OCI-LY3 (cell line): ENCODE data around the gene MNAT1.

Experiments
- H2AFZ ChIP-seq: fragments of 200-600, 300-600 bp; shearing (Covaris generic); 2 replicates; pipeline ENCODE4 v1.6.0; 2014; ENCODE audit warnings: antibody characterized with exemption, low read depth, low read length
- H3K27ac ChIP-seq: fragments of 200-600, 300-600 bp; sonication (generic); 2 replicates; pipeline ENCODE4 v1.5.1; 2014; ENCODE audit warnings: mild to moderate bottlenecking, low read length, moderate library complexity, mixed read lengths
- H3K27me3 ChIP-seq: fragments of 200-600, 300-600 bp; sonication (generic); 2 replicates; pipeline ENCODE4 v1.6.1; 2014; ENCODE audit warnings: low read depth, low read length, mixed read lengths
- H3K36me3 ChIP-seq: fragments of 200-600, 300-600 bp; sonication (generic); replicated peaks from 2 replicates; pipeline ENCODE3; 2014; ENCODE audit warnings: low read depth, low read length, mixed read lengths
- H3K4me1 ChIP-seq: fragments of 300-600, 200-600 bp; sonication (generic); 2 replicates; pipeline ENCODE4 v1.6.1; 2014; ENCODE audit warnings: low read length, mixed read lengths
- H3K4me2 ChIP-seq: fragments of 200-600, 300-600 bp; sonication (generic); 2 replicates; pipeline ENCODE4 v1.6.1; 2014; ENCODE audit warnings: low read length, mixed read lengths
- H3K4me3 ChIP-seq: fragments of 300-600, 200-600 bp; sonication (generic); 2 replicates; pipeline ENCODE4 v1.5.1; 2014; ENCODE audit warnings: antibody characterized with exemption, mild to moderate bottlenecking, low read length, moderate library complexity
- H3K79me2 ChIP-seq: fragments of 300-600, 200-600 bp; shearing (Covaris generic); 2 replicates; pipeline ENCODE4 v1.6.1; 2014; ENCODE audit warnings: mild to moderate bottlenecking, low read length, mixed read lengths
- H3K9ac ChIP-seq: fragments of 300-600, 200-600 bp; shearing (Covaris generic); 2 replicates; pipeline ENCODE4 v1.6.0; 2014; ENCODE audit warnings: mild to moderate bottlenecking, low read length, moderate library complexity
- H3K9me3 ChIP-seq: fragments of 200-600, 300-600 bp; shearing (Covaris generic); 2 replicates; pipeline ENCODE4 v1.6.1; 2014; ENCODE audit warnings: low read length, mixed read lengths; ENCODE audit not compliant: insufficient read depth
- H4K20me1 ChIP-seq: fragments of 200-600, 300-600 bp; sonication (generic); 2 replicates; pipeline ENCODE4 v1.6.1; 2016; ENCODE audit warnings: low read length, mixed read lengths; ENCODE audit not compliant: insufficient read depth
- CTCF ChIP-seq: fragments of 200-600, 300-600 bp; sonication (generic); IDR thresholded peaks from 2 replicates; pipeline ENCODE4 v1.5.1; 2014; ENCODE audit warnings: antibody characterized with exemption, low read length, low read depth
- EZH2phosphoT487 ChIP-seq: fragments of 200-600 bp; shearing (Covaris generic); IDR thresholded peaks from 2 replicates; pipeline ENCODE4 v1.6.1; 2018; ENCODE audit warnings: antibody characterized with exemption, mixed run types, low read depth

The MNAT1 gene

GRCh38 chr14:60867503-60868172 is 133.1 kb downstream of the MNAT1 start:
- Histone ChIP-seq H3K9ac (no peak overlapping the region), H3K4me1 (peaks cover 17% of the 10 kb centered on the region), H3K36me3 (no peaks in the 10 kb centered on the region), H3K4me2 (no peak overlapping the region), H3K4me3 (no peak overlapping the region), H3K79me2 (no peaks in the 10 kb centered on the region), H3K27me3 (no peaks in the 10 kb centered on the region), H4K20me1 (no peaks in the 10 kb centered on the region), H3K27ac (no peak overlapping the region), H3K9me3 (no peaks in the 10 kb centered on the region), H2AFZ (no peak overlapping the region)
- TF ChIP-seq EZH2phosphoT487 (no peak), CTCF (no peak)

GRCh38 chr14:60878121-60878520 is 143.6 kb downstream of the MNAT1 start:
- H3K79me2 ChIP-seq: no peaks in the 10 kb centered on the region
- H3K9me3 ChIP-seq: no peaks in the 10 kb centered on the region
- no peak overlapping the region for H3K27ac ChIP-seq
- H4K20me1 ChIP-seq: no peaks in the 10 kb centered on the region
- H3K9ac ChIP-seq: no peak overlapping the region
- no peak overlapping the region for H3K4me3 ChIP-seq
- H3K36me3 ChIP-seq: peaks cover 6% of the 10 kb centered on the region
- H3K27me3 ChIP-seq: no peaks in the 10 kb centered on the region
- no peak overlapping the region for H2AFZ ChIP-seq
- H3K4me2 ChIP-seq: no peak overlapping the region
- no peaks in the 10 kb centered on the region for H3K4me1 ChIP-seq
- TF ChIP-seq CTCF (no peak), EZH2phosphoT487 (no peak)

GRCh38 chr14:60878536-60878935 is 144.0 kb downstream of the MNAT1 start:
- Histone ChIP-seq H3K9me3 (no peaks in the 10 kb centered on the region), H3K9ac (no peak overlapping the region), H2AFZ (no peak overlapping the region), H3K27me3 (no peaks in the 10 kb centered on the region), H3K27ac (no peak overlapping the region), H3K4me1 (no peaks in the 10 kb centered on the region), H3K4me3 (no peak overlapping the region), H3K36me3 (peaks cover 6% of the 10 kb centered on the region), H3K79me2 (no peaks in the 10 kb centered on the region), H4K20me1 (no peaks in the 10 kb centered on the region), H3K4me2 (no peak overlapping the region)
- TF ChIP-seq EZH2phosphoT487 (no peak), CTCF (no peak)

- H3K27me3 ChIP-seq: no peaks in the 10 kb centered on the region
- H3K9ac ChIP-seq: no peak overlapping the region
- H3K4me2 ChIP-seq: no peak overlapping the region
- H3K27ac ChIP-seq: no peak overlapping the region
- peaks cover 13% of the 10 kb centered on the region for H3K36me3 ChIP-seq
- TF ChIP-seq CTCF (no peak), EZH2phosphoT487 (no peak)
- no peaks in the 10 kb centered on the region for H3K79me2 ChIP-seq
- H3K4me1 ChIP-seq: no peaks in the 10 kb centered on the region
- no peaks in the 10 kb centered on the region for H3K9me3 ChIP-seq
- H4K20me1 ChIP-seq: no peaks in the 10 kb centered on the region
- H2AFZ ChIP-seq: no peak overlapping the region
- no peak overlapping the region for H3K4me3 ChIP-seq
Measured at GRCh38 chr14:60882219-60882618, 147.7 kb downstream of the MNAT1 start.
